ENCODE data around the gene ZNF600.
"Not testable (repeated sequence)": the region's sequence is repeated elsewhere in the genome, so short reads cannot be mapped to it uniquely, and the experiment has no call there.

ZNF600 gene

GRCh38 chr19:52742516-52742915 is 44.1 kb downstream of the ZNF600 start:
- no peak for DNase-seq (ENCODE audit: low read depth in 1 of 2, low spot score in 1 of 2)

GRCh38 chr19:52741951-52742485 is 44.6 kb downstream of the ZNF600 start:
- no peak for DNase-seq (ENCODE audit: low read depth in 1 of 2, low spot score in 1 of 2)

GRCh38 chr19:52741371-52741770 is 45.2 kb downstream of the ZNF600 start:
- DNase-seq (ENCODE audit: low read depth in 1 of 2, low spot score in 1 of 2), result not testable (repeated sequence)

- DNase-seq (ENCODE audit: low read depth in 1 of 2, low spot score in 1 of 2), result no peak
Measured at GRCh38 chr19:52739576-52739975, 47.0 kb downstream of the ZNF600 start.

GRCh38 chr19:52735734-52736133 is 50.9 kb downstream of the ZNF600 start:
- no peak for DNase-seq (ENCODE audit: low read depth in 1 of 2, low spot score in 1 of 2)

- peak; percentile 99 for DNase-seq (ENCODE audit: low read depth in 1 of 2, low spot score in 1 of 2)
Measured at GRCh38 chr19:52734893-52735661, 51.5 kb downstream of the ZNF600 start, which contains the start of gene ZNF611. Gene ZNF611, minus strand, starts transcription at chr19:52735044. Its CDS starts 19,150 bp downstream, at chr19:52715894.

GRCh38 chr19:52734331-52734892 is 52.2 kb downstream of the ZNF600 start:
- DNase-seq (ENCODE audit: low read depth in 1 of 2, low spot score in 1 of 2), result no peak

- not testable (repeated sequence) for DNase-seq (ENCODE audit: low read depth in 1 of 2, low spot score in 1 of 2)
Measured at GRCh38 chr19:52726051-52726450, 60.5 kb downstream of the ZNF600 start.

GRCh38 chr19:52725528-52725961 is 61.0 kb downstream of the ZNF600 start:
- no peak for DNase-seq (ENCODE audit: low read depth in 1 of 2, low spot score in 1 of 2)

- no peak for DNase-seq (ENCODE audit: low read depth in 1 of 2, low spot score in 1 of 2)
Measured at GRCh38 chr19:52724701-52725514, 61.7 kb downstream of the ZNF600 start.

GRCh38 chr19:52723907-52724598 is 62.5 kb downstream of the ZNF600 start:
- not testable (repeated sequence) for DNase-seq (ENCODE audit: low read depth in 1 of 2, low spot score in 1 of 2)

GRCh38 chr19:52722062-52723003 is 64.3 kb downstream of the ZNF600 start:
- no peak for DNase-seq (ENCODE audit: low read depth in 1 of 2, low spot score in 1 of 2)

GRCh38 chr19:52720541-52720940 is 66.0 kb downstream of the ZNF600 start:
- DNase-seq (ENCODE audit: low read depth in 1 of 2, low spot score in 1 of 2), result not testable (repeated sequence)

GRCh38 chr19:52716522-52716921 is 70.1 kb downstream of the ZNF600 start:
- no peak for DNase-seq (ENCODE audit: low read depth in 1 of 2, low spot score in 1 of 2)

- not testable (repeated sequence) for DNase-seq (ENCODE audit: low read depth in 1 of 2, low spot score in 1 of 2)
Measured at GRCh38 chr19:52715902-52716301, 70.7 kb downstream of the ZNF600 start.

GRCh38 chr19:52715330-52715729 is 71.3 kb downstream of the ZNF600 start:
- not testable (repeated sequence) for DNase-seq (ENCODE audit: low read depth in 1 of 2, low spot score in 1 of 2)
